ENCODE data around the gene NLRC5.

NLRC5 gene

GRCh38 chr16:57032346-57032745 lies 43.0 kb downstream of the NLRC5 start (continued):
- TF ChIP-seq ZNF280C (tag by site-specific recombination; IDR thresholded peaks at IDR 0.05), result no peak
- TF ChIP-seq ZNF792 (tag by site-specific recombination; IDR thresholded peaks at IDR 0.05), result no peak
- no peak for TF ChIP-seq ZNF350 (tag by site-specific recombination; IDR thresholded peaks at IDR 0.05)
- TF ChIP-seq ZBTB49 (tag by site-specific recombination; IDR thresholded peaks at IDR 0.05; ENCODE audit: low read depth), result no peak

- CTCF ChIA-PET, result interaction anchor here (0.6 to 0.7 kb wide), 2 partner anchors 9 to 740 kb away, joined by 3 to 4 read pairs; no protein-coding TSS in a partner anchor
Observed at GRCh38 chr16:57032931-57033330, 43.6 kb downstream of the NLRC5 start.

GRCh38 chr16:57036315-57036714 lies 47.0 kb downstream of the NLRC5 start:
- Histone ChIP-seq H3K27ac (ENCODE audit: extremely low read depth, low read depth, low read length) (no peak overlapping the region), H3K4me3 (ENCODE audit: low read depth, low read length) (no peak overlapping the region), H3K36me3 (ENCODE audit: control insufficient read depth in 2 of 2, insufficient read depth in 1 of 2, low read length in 2 of 2) (peaks cover 0 to 5% of the 10 kb centered on the region in 2 experiments; a peak in 1 of 3 replicates), H3K9me3 (ENCODE audit: control insufficient read depth, insufficient read depth, low read depth, low read length) (no peaks in the 10 kb centered on the region), H3K4me1 (ENCODE audit: control insufficient read depth, insufficient read depth, low read length) (no peaks in the 10 kb centered on the region)
- ChIA-PET POLR2A (no interaction called here), CTCF (no interaction called here)
- TF ChIP-seq HOXD13 (CRISPR knock-in tag; IDR thresholded peaks at IDR 0.05; ENCODE audit: borderline replicate concordance) (no peak), ZNF747 (tag by site-specific recombination; IDR thresholded peaks at IDR 0.05) (no peak), GLIS2 (tag by site-specific recombination; IDR thresholded peaks at IDR 0.05) (no peak), SP7 (tag by site-specific recombination; IDR thresholded peaks at IDR 0.05) (no peak), ZBTB49 (tag by site-specific recombination; IDR thresholded peaks at IDR 0.05; ENCODE audit: low read depth) (no peak)

More at GRCh38 chr16:57032931-57033330, 43.6 kb downstream of the NLRC5 start:
- Histone ChIP-seq H3K36me3 (ENCODE audit: control insufficient read depth in 2 of 2, insufficient read depth in 1 of 2, low read length in 2 of 2) (no peaks in the 10 kb centered on the region; a peak in 1 of 3 replicates), H3K4me3 (ENCODE audit: low read depth, low read length) (no peak overlapping the region), H3K9me3 (ENCODE audit: control insufficient read depth, insufficient read depth, low read depth, low read length) (no peaks in the 10 kb centered on the region), H3K4me1 (ENCODE audit: control insufficient read depth, insufficient read depth, low read length) (no peaks in the 10 kb centered on the region), H3K27ac (ENCODE audit: extremely low read depth, low read depth, low read length) (no peak overlapping the region)
- POLR2A ChIA-PET, result interaction anchor here (0.6 kb wide), 1 partner anchor 225 kb away, joined by 5 read pairs; no protein-coding TSS in a partner anchor
- TF ChIP-seq ZNF155 (tag by site-specific recombination; IDR thresholded peaks at IDR 0.05) (no peak), ZNF354C (tag by site-specific recombination; IDR thresholded peaks at IDR 0.05; ENCODE audit: borderline replicate concordance, low read depth) (no peak), ZNF266 (tag by site-specific recombination; IDR thresholded peaks at IDR 0.05; ENCODE audit: low read depth) (no peak), ZNF114 (tag by site-specific recombination; IDR thresholded peaks at IDR 0.05) (no peak), BCL11A (tag by site-specific recombination; IDR thresholded peaks at IDR 0.05; ENCODE audit: low read depth) (no peak), PRDM1 (tag by site-specific recombination; IDR thresholded peaks at IDR 0.05) (no peak), ZNF223 (tag by site-specific recombination; IDR thresholded peaks at IDR 0.05) (no peak), ZNF175 (tag by site-specific recombination; IDR thresholded peaks at IDR 0.05) (no peak), ZNF274 (IDR thresholded peaks at IDR 0.05; ENCODE audit: low read length) (no peak), ZNF274 (tag by site-specific recombination; IDR thresholded peaks at IDR 0.05; ENCODE audit: borderline replicate concordance) (no peak), ZBTB49 (tag by site-specific recombination; IDR thresholded peaks at IDR 0.05; ENCODE audit: low read depth) (no peak), ZNF837 (tag by site-specific recombination; IDR thresholded peaks at IDR 0.05) (no peak), ZNF311 (tag by site-specific recombination; IDR thresholded peaks at IDR 0.05; ENCODE audit: borderline replicate concordance) (no peak), ZNF341 (tag by site-specific recombination; IDR thresholded peaks at IDR 0.05; ENCODE audit: low read depth) (no peak), ZNF10 (tag by site-specific recombination; IDR thresholded peaks at IDR 0.05) (no peak), ZNF423 (tag by site-specific recombination; IDR thresholded peaks at IDR 0.05) (no peak), BCL11B (tag by site-specific recombination; IDR thresholded peaks at IDR 0.05; ENCODE audit: low read depth) (no peak), EGR2 (tag by site-specific recombination; IDR thresholded peaks at IDR 0.05; ENCODE audit: low read depth) (no peak), ZNF549 (tag by site-specific recombination; IDR thresholded peaks at IDR 0.05) (no peak), ZNF600 (tag by site-specific recombination; IDR thresholded peaks at IDR 0.05) (no peak), WT1 (tag by site-specific recombination; IDR thresholded peaks at IDR 0.05) (no peak)
